DMS153 (cell line): ENCODE results near the gene STRA8.
"Not testable (repeated sequence)": the region's sequence is repeated elsewhere in the genome, so short reads cannot be mapped to it uniquely, and the experiment has no call there.

Experiments used
- DNase-seq: peaks from one replicate; lab custom pipeline; 2025; lab: John Stamatoyannopoulos, UW

Gene STRA8

DNA sequence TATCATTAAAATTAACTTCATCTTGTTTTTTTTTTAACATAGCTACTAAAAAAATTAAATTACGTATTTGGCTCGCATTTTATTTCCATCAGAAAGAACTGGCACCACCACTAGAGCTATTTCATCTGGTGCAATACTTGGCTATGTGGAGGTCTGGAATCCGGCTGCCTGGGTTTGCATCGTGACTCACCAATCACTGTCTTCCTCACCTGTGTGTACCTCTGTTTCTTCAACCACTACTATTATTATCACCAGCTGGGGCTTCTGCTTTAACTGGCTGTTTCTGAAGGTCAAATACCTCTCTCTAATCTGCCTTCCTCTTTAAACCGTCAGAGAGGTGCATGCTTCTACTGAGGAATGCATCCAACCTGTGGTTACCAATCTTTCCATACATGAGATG, 28.8 kb upstream of the STRA8 start:
- DNase-seq: no peak

GRCh38 chr7:135205850-135206249, 27.8 kb upstream of the STRA8 start:
- no peak for DNase-seq

DNA sequence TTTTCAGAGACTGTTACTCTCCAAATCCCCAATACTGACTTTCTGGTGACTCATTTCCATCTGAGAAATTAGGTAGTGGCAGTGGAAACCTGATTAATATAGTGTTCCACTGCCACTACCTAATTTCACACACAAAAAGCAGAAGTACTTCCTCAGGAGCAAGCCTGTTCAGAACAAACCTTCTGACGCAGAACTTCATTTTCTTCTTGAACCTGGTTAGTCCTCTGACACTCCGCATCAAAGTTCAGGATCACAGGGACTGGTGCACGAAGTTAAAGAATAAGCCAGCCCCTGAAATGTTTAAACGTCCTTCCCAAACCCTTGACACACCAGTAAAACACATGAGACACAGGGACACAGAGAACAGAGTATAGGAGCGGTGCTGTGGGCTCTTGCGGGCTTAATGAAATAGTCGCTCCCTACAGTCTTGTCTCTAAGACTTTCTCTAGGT, 26.7 kb upstream of the STRA8 start:
- DNase-seq: no peak

DNA sequence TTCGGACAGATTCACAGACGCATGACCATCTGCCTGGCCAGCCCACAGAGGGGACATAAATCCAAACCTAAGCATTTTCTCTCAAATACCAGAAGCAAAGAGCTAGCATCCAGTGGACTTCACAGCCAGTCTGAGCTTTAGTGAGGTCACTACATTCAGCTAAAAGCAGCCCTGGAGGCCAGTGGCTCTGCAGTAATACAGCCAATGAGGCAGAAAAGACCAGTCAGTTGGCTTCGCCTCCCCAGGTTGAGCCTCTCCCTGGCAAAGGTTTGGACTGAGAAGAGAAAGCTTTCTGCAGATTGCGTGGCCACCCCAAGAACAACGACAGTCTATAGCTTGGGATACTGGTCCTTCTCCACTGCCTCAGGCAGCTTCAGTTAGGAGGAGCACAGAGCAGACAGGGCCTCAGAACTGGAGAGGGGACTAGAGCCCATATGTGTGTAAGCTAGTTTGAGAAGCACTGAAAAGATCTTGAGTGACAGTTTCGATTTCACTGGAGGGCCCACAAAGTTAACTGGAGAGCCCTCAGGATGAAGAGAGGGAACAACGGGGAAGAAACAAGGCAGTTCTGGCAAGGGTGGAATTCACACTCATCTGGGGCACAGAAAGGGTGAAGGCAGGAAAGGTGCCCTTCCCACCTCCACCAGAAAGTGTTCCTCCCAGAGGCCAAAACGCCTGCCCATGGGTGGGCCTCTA, 26.1 kb upstream of the STRA8 start:
- DNase-seq: no peak

- DNase-seq: no peak
Measured at GRCh38 chr7:135208102-135208793, 25.4 kb upstream of the STRA8 start.

- DNase-seq: no peak
Measured at GRCh38 chr7:135209225-135209834, 24.3 kb upstream of the STRA8 start.

DNA sequence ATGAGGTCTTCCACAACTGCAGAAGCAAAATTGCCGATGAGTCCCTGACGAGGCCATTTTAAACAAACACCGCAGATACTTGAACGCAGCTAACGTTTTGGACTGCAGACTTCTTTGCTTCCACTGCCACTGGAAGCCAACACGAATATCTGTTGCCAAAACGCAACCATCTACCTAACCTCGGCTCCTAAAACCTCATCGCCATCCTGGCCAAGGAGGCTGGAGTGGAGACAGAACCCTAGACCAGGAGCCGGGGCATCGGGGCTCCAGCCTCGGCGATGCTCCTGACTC, 22.8 kb upstream of the STRA8 start:
- no peak for DNase-seq

DNA sequence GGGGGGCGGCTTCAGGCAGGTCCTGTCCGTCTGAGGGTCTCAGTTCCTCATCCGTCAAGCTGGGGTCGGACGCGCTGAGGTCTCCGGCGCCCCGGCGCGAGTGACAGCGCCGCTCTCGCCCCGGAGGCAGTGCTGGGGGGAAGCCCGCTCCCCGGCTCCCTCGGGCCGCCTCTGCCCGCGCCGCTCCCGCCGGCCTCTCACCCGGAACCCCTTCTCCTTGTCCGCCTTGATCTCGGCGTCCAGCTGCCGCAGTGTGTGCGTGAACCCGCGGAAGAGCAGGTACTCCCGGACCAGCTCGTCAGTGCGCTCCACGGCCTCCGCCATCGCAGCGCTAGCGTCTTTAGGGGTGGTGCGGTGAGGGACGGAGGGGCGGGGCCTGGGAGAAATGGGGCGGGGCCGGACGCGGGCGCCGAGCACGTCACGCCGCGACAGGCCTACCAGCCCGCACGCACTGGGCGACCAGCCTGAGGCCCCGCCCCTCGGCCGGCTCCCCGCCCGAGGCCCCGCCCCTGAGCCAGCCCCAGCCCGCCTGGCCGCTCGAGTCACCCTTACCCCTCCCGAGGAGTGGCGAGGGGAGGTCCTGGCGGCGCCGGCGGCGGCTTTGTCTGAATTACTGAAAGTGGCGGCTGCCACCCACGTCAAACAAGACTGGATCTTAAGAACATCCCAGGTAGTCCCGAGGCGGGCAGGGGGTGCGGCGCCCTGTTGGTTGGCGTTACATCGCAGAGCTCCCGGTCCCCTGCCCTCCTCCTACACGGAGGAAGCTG, 22.3 kb upstream of the STRA8 start, which contains the start of gene WDR91:
Gene WDR91, minus strand, starts transcription at position 348 of the 767 bp plus-strand sequence. Its CDS starts 24 bp downstream, at position 324.
- DNase-seq: peak; percentile 84

DNA sequence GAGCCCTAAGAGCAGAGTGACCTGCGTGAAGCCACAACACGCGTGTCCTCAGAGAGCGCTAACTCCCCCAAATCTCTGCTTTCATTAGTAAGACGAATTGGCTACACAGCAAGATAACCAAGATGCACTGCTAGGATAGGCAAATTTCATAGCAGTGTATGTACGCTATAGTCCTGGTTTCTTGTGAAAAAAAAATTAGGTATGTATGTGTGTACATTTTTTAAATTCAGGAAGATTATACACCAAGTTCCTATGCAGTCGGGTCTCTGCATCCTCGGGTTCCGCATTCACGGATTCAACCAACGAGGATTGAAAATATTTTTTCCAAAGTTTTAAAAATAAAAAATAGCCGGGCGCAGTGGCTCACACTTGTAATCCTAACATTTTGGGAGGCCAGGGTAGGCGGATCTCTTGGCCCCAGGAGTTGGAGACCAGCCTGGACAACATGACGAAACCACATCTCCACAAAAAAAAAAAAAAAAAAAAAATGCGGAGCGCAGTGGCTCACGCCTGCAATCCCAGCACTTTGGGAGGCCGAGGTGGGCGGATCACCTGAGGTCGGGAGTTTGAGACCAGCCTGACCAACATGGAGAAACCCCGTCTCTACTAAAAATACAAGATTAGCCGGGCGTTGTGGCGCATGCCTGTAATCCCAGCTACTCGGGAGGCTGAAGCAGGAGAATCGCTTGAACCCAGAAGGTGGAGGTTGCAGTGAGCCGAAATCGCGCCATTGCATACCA, 21.5 kb upstream of the STRA8 start:
- DNase-seq: not testable (repeated sequence)

- DNase-seq: no peak
Measured at GRCh38 chr7:135213831-135214230, 19.8 kb upstream of the STRA8 start.

DNA sequence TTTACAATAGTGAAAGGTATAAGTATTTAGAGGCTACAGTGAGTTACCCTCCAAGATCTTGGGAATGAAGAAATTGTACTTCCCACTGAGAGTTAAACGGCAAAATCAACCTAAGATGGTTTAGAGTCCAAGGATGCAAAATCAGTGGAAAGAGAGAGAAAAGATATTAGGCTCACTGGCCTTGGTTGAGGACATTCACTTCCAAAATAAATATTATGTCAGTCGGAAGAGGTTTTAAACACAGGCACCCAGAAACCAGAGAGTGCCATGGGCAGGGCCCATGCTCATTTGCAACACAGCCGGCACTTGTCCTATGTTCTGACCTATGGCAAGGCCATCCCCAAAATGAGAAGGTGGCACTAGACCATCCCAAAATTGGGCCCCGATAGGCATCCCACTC, 18.5 kb upstream of the STRA8 start:
- DNase-seq: no peak

DNA sequence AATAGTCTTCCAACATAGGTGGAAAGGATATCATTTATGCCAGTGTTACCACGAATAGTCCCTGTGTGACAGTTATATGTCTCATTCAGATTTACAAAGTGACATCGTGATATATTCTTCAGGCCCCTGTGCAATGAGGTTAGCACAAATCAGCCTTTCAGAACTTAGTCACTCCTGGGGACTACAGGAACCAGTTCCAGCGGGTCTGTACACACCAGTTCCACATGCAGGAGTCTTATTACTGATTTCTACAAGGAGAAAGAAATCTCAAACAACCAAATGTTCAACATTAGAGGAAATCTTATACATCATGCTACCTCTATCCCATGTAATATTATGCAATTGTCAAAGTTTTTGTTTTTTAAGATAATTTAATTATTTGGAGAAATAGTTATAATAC, 17.9 kb upstream of the STRA8 start:
- DNase-seq: no peak

- DNase-seq: no peak
Measured at GRCh38 chr7:135217645-135218509, 15.8 kb upstream of the STRA8 start.

- DNase-seq: no peak
Measured at GRCh38 chr7:135224027-135224426, 9.6 kb upstream of the STRA8 start.

GRCh38 chr7:135231686-135232085, 2.0 kb upstream of the STRA8 start:
- no peak for DNase-seq

DNA sequence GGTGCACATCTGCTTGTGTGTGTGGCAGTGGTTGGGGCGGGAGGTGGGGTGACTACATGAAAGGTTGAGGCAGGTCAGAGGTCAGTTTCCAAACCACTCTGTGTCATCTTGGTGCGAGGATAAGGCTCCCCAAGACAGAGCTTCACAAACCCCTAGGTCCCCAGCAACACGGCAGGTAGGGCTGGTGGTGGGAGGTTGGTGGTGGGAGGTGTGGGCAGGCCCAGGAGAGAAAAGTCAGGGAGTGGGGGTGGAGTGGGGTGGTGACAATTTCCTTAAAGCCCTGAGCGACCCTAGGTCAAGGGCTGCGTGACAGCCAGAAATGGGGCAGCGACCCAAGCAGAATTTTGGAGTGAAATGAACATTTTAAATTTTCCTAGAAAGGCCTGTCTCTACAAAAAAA, 1.6 kb upstream of the STRA8 start:
- DNase-seq: no peak

DNA sequence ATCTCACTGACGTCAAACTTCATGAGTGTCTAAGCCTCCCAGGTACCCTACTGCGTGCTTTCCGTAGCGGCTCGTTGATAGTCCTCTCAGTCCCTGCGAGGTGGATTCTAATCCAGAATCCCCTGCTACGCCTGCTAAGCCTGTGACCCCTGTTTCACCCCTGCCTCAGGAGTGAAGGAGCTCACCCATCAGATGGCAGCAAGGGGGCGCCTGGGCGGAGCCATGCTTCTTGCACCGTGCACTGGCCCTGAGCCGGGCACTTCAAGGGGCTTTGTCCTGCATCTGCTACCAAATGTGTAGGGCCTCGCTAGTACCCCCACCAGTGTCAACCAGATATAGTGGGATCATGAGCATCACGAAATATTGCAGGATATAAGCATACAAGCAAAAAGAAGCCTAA, 918 bp upstream of the STRA8 start:
- DNase-seq: no peak

DNA sequence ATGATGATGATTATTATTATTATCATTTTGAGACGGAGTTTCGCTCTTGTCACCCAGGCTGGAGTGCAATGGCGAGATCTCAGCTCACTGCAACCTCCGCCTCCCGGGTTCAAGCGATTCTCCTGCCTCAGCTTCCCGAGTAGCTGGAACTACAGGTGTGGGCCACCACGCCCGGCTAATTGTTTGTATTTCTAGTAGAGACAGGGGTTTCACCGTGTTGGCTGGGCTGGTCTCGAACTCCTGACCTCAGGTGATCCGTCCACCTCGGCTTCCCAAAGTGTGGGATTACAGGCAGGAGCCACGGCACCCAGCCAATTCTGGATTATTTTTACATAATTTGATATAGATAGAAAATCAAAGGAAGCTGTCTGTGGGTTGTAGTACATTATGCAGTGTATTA, 457 bp downstream of the STRA8 start:
- not testable (repeated sequence) for DNase-seq

DNA sequence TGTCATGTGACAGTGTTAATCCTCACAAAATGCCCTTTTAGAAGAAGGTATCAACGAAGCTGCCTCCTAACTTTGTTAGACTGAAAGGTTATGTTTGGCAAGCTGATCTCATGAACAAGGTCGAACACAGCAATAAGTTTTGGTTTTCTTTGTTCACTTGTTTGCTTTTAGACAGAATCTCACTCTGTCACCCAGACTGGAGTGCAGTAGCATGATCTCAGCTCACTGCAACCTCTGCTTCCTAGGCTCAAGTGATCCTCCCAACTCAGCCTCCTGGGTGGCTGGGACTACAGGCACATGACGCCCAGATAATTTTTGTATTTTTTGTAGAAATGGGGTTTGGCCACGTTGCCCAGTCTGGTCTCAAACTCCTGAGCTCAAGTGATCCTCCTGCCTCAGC, 1.1 kb downstream of the STRA8 start:
- no peak for DNase-seq

- DNase-seq: no peak
Measured at GRCh38 chr7:135235841-135236240, 2.2 kb downstream of the STRA8 start.

- DNase-seq: no peak
Measured at GRCh38 chr7:135236727-135237126, 3.1 kb downstream of the STRA8 start.
